ENCODE results near the gene CALCOCO1.

DNA sequence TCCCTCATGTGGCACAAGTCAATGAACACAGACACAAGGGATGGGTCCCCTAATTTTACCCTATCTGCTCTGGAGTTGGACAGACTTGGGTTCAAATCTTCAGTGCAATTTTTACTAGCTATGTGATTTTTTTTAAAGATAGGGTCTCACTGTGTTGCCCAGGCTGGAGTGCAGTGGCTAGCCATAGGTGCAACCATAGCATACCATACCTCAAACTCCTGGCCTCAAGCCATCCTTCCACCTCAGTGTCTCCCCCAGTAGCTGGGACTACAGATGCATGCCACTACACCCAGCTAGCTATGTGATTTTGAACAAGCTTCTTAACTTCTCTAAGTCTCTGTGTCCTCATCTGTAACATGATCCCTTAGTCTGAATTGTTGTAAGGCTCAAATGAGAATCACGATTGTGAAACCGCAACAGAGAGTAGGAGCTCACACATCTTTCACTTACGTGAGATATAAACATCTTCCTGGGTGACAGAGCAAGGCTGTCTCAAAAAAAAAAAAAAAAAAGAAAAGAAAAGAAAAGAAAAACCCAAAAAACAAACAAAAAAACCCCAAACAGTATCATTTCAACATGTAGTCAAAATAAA is 4.7 kb downstream of the CALCOCO1 start:
- TF ChIP-seq, protein P1, sequence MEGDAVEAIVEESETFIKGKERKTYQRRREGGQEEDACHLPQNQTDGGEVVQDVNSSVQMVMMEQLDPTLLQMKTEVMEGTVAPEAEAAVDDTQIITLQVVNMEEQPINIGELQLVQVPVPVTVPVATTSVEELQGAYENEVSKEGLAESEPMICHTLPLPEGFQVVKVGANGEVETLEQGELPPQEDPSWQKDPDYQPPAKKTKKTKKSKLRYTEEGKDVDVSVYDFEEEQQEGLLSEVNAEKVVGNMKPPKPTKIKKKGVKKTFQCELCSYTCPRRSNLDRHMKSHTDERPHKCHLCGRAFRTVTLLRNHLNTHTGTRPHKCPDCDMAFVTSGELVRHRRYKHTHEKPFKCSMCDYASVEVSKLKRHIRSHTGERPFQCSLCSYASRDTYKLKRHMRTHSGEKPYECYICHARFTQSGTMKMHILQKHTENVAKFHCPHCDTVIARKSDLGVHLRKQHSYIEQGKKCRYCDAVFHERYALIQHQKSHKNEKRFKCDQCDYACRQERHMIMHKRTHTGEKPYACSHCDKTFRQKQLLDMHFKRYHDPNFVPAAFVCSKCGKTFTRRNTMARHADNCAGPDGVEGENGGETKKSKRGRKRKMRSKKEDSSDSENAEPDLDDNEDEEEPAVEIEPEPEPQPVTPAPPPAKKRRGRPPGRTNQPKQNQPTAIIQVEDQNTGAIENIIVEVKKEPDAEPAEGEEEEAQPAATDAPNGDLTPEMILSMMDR (IDR thresholded peaks at IDR 0.05): no peak
- no peak for TF ChIP-seq POLR2A (IDR thresholded peaks at IDR 0.05)
